HG02610 (cell line): ENCODE data around the gene TOMT.

Source experiments
- ATAC-seq: cut with Tn5 transposase; IDR thresholded peaks from one replicate; pipeline ENCODE4 v1.9.1; 2021; ENCODE audit warnings: mild to moderate bottlenecking, moderate library complexity; ENCODE audit not compliant: unreplicated experiment

The TOMT gene

DNA sequence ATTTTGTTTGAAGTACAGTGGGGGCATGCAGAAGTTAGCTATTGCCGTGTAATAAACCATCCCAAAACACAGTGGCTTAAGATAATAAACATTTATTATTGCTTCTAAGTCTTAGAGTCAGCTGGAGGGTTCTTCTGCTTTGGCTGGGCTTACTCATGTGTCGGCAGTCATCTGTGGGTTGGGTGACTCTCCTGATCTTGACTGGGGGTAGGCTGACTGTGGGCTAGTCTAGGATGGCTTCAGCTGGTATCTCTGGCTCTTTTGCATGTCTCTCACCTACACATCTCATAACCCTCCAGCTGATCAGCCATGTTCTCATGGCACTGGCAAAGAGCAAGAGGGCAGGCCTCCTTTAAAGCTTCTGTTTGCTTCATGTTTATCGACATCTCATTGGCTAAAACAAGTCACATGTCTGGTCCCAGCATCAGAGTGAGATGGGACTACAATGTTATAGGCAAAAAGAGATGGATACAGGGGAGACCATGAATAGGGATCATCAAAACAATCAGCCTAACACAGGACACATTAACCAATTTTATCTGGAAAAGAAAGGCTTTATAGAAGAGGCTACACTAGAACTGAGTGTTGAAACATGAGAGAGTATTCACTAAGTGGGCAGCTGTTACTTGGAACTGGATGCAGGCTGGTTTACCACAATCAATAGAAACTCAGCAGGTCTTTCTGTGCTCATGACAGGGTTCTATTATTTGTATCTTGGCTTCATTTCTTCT lies 19.9 kb upstream of the TOMT start:
- no peak for ATAC-seq

DNA sequence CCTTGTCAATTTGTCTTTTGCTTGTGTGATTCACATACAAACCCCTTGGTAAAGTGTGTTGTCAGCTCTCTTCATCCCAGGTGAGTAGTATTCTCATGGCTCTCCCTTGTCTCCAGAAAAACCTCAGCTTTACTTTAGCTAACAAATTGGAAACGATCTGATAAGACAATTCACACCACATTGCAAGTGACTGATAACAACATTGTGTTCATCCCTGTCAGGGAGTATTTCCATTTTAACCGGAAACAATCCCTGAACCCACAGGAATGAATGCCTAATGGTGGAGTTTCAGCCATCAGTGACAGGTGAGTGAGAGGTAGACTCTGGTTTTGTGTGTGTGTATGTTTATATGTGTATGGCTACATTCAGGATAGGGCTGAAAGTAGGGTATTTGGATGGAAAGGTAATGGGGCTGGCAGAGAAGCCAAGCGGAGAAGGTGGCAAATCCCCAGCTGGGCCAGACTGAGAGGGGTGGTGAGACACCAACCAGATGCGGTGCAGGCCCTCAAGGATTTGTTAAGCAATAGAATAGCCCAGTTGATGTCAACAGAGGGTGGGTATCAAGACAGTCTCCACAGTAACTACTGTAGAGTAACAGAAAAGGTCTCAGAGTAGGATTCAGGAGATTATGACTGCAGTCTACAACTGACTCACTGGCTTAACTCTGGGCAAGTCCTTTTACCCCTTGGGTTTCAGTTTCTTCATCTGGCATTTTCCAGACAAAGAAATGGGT lies 17.5 kb upstream of the TOMT start:
- no peak for ATAC-seq

DNA sequence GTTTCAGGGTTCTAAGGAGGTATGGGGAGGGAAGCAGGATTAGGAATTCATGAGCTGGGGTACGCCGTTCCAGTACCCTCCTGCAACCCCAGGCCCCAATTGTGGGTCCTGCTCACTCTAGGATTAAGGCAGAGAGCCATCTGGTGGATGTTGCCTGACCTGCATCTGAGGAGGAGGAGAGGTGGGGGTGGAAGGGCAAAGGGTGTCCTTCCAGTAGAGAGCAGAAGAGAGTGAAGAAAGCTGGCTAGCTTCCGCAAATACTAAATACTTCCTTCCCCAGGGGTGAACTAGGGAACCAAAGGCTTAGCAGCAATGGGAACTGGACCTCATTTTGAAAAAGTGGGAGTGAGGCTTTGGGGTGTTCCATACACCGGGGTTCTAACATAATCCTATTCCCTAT lies 14.4 kb upstream of the TOMT start:
- ATAC-seq: no peak

DNA sequence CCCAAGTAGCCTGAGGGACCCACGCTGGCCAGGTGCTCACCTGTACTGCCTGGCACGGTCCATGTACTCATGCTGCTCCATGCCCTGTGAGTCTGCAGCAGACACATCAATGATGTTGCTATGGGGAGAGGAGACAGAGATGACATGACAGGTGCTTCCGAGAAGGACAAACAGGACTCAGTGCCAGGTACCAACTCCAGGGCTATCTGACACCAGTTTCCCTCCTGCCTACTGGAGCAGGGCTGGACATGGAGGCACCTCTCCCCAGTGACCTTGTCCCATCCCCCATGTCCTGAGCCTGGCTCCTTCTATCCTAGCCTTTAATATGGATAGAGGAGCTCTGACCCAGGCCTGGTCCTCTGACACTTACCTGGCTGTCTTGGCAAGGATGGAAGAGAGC lies 7.0 kb upstream of the TOMT start:
- ATAC-seq: no peak

DNA sequence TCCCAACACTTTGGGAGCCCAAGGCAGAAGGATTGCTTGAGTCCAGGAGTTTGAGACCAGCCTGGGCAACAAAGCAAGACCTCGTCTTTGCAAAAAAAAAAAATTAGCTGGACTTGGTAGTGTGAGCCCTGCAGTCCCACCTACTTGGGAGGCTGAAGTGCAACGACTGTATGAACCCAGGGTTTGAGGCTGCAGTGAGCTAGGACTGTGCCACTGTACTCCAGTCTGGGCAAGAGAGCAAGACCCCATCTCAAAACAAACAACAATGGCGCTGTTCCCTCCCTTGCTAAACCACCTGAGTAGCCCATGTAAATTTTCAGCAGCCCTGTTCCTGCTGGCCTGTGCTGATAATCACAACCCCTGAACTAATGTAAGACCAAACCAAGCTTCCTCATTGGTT lies 5.7 kb upstream of the TOMT start:
- ATAC-seq: no peak

DNA sequence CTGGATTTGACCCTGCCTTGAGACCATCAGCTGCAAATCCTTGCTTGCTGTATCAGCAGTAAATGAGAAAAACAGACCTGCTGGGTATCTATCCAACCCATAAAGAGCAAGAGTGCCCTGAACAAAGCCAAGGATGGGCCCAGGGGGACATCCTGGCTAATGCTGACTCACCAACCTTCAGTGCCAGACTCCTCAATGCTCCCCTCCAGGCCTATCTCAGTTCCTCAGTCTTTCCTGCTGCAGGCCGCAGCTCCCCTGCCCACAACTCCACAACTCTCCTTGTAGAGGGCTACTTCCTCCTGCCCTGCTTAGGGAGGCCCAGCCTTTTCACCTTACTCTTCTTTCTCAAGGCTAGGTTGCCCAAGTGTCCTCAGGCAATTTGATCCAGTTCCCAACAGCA lies 5.3 kb upstream of the TOMT start:
- ATAC-seq: no peak

DNA sequence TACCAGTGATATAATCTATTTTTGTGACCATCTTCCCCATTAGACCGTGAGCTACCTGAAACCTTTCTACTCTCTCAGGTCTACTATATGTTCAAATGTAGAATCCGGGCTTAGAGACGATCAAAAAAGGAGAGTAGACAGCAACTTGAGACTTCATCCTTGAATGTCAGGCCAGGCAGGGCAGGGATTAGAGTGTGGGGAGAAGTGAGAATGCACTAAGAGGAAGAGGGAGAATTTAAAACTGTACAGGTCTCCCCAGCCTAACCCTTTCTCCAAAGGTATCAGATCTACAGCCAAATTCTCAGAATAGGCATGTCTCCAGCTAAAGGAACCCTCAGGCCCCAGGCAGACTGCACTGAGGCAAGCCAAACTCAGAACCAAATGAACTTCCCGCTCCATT lies 3.6 kb upstream of the TOMT start:
- ATAC-seq: no peak

DNA sequence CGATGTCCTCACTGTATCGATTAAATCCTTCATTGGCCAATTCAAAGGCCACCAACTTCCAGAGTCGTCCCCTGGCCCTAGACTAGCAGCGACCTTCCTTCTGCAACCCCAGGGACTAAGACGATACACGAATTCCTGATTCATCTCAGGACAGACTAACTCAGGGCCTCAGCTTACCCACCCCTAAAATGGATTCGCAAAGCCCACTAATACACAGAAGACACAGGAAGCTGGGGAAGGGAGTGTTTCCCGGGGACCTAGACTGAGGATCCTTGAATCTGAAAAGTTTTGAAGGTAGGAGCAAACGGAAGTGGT lies 3.1 kb upstream of the TOMT start:
- ATAC-seq: no peak

DNA sequence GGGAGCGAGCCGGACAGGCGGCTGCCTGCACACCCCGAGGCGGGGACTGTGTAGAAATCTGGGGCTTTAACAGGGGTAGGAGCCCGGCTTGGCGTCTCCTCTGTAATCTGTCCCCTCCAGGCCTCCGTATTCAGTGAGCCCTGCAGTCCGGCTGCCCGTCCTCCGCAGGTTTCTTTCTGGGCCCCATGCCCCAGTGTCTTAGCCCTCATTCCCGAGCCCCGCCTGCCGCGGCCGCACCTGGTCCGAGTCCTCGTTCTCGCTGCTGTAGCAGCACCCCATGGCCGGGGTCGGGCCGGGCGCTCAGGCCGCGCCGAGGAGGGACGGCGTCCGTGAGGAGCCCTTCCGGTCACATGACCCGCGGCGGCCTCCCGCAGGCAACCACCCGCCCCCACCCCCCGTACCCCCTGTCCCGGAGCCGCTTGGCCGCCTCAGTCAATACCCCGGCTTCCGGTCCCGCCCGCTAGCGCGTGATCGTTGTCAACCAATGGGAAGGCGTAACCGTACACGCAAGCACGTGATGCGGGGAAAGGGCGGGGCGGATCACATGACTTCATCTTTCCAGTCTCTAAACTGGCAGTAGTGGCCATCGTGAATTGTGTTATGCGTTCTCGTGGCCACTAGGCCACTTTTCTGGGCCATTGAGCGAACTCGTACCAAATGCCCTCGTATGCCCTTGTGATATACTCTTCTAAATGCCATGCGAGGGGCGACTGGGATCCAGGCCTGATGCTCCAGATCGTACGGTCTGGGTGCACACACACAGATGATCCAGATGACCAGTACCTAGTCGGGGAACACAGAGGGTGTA lies 2.6 kb upstream of the TOMT start, which contains the start of gene LAMTOR1:
TSS of gene LAMTOR1 (minus strand) at position 352 of the 808 bp plus-strand sequence. CDS start at position 279, 73 bp downstream.
- ATAC-seq: peak; percentile 88

DNA sequence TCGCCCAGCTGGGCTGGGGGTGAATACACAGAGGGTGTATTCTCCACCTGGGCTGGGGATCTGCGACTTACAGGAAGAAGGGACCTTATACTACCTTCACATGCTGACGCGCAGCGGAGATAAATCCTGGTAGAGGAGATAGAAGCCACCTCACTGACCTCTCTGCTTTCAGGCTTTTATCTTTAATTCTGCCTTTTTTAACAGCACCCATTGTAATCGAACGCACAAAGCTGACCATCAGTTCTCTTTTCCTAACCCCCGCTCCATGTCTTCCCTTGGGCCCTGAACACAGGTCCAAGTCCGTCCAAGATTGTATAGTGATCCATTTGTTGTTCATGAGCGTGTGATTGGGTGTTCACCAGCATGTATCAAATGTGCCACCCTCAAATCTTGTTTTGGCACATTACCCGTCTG lies 2.0 kb upstream of the TOMT start:
- no peak for ATAC-seq

DNA sequence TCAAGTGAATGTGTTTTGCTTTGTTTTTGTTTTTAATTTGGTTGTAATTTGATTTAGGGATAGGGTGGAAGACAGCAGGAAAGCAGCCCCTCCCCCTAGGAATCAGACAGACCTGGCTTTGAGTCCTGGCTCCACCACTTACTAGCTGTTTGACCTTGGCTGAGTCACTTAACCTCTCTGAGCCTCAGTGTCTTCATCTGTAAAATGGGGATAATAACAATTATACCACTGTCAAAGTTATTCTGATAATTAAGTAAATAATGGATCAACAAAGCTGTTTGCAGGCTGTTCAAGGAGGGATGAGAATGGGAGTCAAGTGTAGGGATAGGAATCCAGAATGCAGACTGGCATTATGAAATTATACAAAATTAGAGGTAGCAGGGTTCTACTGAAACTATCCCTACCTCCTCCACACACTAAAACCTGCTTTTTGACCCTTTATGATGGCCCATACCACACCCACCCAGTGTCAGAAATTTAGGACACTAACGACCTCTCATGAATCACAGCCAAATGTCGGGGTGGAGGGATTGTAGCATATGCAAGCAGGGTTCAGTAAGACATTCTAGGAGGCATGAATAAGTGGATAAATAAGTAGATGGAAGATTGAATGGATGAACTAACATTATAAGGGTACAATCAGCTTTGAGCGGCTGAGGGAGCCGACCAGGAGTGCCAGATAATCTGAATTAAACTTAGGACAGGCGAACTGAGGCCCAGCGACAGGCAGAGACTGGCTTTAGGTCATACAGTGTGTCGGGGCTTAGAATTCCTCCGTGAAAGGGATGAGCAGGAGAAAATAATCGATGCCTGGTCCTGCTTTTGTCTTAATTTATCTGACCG lies 5.8 kb downstream of the TOMT start:
- peak; percentile 0 for ATAC-seq

DNA sequence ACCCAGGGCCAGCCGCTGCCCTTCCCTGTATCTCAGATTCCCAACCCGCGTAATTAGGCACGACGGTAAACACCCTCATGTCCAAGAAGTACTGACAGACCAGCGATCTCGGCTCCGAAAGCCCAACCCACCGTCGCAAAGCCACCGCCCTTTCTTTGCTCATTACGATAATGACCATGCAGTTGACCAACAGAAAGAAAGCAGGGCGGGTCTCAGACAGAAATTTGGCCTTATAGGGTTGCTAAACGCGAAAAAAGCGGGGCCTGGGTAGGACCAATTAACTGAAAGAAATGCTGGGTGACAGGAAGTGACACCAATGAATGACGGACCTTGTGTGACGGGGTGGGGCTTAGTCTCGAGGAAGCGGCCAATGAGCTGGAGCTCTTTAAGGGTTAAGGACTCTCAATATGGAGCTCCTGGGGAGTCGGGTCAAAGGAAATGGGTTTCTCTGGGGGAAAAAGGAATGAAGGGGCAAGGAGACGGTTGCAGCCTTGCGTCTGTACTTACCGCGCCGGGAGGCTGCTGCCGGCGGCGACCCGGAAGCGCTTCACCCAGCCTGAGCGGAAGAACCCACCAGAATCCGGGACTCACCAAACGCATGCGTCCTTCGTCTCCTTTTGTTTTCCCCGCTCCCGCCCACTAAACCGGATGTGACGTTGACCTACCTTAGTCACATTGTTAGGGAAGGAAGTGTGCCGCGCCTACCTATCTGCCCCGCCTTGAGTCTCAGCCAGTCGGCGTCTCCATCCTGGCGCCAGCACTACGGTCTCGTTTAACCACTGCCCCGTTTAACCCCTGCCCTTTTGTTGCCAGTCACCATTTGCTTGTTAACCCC lies 6.6 kb downstream of the TOMT start, which contains the start of gene ANAPC15:
TSS of gene ANAPC15 (minus strand) at position 553 of the 835 bp plus-strand sequence. CDS start 1,419 bp downstream, outside the sequence.
- peak; percentile 88 for ATAC-seq

DNA sequence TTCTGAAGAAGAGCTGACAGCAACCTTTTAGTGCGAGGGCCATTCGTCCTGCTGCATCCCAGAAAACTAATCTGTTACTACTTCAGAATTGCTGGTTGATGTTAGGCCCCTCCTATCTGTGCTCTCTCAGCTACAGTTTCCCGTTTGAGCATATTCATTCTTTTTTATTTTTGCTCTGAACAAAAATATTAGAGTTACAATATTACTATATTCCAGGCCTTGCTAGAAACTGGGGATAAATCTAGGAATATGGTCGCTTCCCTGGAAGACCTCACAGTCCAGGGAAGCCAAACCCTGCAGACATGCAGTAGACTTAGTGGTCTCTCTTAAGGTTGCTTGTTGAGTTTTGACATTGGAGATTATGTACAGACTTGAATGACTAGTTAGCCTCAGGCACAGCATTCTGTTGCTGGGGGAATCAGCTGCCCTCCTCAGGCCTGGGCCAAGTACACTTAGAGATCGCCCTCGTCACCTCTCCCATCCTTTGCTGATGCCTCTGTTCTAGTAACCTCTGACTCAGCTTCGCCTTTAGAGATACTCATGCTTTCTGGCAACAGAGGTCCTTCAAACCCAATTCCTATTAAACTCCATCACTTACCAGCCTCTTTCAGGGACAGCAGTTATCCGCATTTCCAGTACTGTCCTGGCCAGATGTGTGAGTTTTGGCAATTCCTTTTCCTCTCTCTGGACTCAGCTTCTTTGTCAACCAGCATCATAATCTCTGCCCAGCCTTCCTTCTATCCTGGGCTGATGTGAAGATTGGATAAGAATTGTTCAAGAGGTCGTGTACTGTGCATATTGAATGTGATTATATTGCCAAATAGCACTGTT lies 7.5 kb downstream of the TOMT start:
- no peak for ATAC-seq

DNA sequence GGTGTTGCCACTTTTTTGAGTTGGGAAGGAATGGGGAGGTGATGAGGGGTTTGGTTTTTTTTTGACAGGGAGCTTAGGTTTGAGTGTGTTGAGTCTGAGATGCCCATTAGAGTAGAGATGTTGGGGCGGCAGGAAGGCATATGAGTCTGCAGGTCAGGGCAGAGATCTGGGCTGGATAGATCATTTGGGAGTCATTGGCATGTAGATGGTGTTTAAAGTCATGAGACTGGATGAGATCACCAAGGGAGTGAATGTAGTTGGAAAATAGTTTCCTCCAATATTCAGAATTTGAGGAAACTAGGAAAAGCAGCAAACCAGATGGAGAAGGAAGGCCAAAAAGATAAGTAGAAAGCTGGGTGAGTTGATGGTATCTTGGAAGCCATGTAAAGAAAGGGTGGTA lies 8.8 kb downstream of the TOMT start:
- ATAC-seq: no peak

DNA sequence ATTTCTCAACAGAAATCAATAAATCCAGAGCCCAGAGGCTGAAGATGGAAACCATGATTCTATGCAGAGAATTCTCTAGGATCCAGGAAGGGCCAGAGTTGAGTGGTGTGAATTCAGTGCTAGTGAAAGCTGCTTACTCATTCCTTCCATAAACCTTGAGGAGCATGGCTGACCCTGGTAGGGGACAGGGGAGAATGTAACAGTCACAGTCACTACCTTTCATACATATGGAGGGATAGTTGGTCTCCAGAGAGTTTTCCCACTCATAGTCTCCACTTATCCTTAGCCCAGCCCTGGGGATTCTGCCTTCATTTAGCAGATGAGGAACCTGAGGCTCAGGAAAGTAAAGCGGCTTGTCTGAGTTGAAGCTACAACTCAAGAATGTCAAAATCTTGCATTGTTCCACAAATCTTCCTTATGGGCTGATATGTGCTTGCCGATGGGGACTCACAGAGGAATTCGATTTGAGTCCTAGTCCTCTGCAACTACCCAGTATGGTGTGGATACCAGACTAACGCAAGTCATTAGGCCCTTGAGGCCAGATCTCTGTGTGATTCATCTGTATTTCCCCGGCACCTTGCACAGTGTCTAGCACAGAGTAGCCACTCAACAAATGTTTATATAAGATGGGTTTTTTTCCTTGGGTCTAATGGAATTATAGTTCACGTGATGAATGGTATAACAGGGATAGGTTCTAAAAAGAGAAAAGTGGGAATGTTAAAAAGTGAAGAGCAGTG lies 10.5 kb downstream of the TOMT start:
- no peak for ATAC-seq

DNA sequence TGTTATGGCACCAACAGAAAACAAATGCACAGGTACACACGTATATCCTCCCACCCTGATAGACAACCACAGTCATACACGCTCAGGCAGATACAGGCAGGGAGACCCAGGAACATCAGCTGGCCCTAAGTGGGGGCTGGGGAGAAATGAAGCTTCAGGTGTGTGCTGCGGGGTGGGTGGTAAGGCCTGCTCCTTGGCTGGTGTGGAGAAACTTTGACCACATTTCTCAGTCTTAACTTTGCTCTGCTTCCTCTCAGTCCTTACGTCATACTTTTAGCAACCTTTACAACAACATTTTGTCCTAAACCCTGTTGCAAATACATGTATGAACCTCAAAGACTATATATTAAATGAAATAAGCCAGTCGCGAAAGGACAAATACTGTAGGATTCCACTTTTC lies 13.5 kb downstream of the TOMT start:
- no peak for ATAC-seq

DNA sequence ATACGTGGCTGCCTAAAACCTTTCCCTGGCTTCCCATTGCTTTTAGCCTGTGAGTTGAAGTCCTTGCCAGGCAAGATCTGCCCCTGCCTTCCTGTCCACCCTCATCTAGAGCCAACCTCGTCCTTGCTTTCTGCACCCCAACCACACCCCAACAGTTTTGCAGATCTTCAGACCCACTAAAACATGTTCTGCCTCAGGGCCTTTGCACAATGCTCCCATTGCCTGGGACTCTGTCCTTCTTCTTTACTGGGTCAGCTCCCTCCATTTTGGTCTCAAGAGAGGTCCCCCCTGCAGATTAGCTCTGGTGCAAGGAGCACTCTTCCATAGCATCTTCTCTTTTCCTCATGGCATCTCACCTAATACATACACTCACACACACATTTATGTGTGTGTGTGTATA lies 15.2 kb downstream of the TOMT start:
- no peak for ATAC-seq

DNA sequence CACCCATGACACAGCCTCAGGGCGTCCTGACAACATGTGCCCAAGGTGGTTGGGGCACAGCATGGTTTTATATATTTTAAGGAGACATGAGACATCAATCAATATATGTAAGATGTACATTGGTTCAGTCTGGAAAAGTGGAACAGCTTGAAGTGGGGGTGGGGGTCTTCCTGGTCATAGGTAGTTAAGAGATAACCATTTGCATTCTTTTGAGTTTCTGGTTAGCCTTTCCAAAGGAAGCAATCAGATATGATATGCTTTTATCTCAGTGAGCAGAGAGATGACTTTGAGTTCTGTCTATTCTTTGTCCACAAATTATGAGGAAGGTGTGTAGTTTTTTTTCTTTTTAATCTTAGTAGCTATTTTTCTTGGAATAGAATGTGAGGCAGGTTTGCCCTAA lies 16.9 kb downstream of the TOMT start:
- no peak for ATAC-seq
